GM15510 (cell line): ENCODE results near the gene HSD11B1L.

Experiments used
- POLR2A ChIP-seq: IDR thresholded peaks from 3 replicates; pipeline ENCODE4 v1.6.1; 2011; ENCODE audit warnings: borderline replicate concordance; ENCODE audit not compliant: insufficient read length; ENCODE audit errors: extremely low read depth

Gene HSD11B1L

DNA sequence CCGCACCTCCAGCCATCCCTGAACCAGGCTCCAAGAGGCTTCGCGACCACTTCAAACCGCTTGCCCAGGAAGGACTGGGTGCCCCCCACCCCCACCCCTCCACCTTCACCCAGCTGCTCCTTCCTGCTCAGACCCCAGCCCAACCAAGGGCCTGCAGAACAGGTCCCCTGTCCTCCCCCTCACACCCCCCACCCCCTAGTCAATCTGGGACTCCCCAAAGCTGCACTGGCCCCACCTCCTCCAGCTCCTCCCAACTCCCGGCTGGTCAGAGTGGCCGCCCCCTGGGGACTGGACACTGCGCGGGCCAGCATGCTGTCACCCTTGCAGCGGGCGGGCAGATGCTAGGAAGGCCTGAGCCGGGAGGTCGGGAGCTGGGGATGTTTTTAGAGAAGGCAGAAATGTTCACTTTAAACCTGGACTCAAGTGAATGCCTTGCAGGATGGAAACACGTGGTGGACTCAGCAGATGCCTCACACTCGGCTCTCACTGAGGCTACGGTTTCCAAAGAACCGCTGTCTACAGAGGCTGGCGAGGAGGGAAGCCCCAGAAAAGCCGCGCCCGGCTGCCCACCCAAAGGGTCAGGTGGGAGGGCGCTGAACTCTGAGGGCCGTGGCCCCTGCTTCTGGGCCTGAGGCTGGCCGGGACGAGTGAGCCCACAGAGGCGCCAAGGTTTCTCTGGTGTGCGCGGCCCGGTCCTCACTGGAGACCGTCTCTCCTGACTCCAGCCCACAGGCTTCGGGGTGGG lies 17.2 kb downstream of the HSD11B1L start:
- peak; percentile 20 for TF ChIP-seq POLR2A

DNA sequence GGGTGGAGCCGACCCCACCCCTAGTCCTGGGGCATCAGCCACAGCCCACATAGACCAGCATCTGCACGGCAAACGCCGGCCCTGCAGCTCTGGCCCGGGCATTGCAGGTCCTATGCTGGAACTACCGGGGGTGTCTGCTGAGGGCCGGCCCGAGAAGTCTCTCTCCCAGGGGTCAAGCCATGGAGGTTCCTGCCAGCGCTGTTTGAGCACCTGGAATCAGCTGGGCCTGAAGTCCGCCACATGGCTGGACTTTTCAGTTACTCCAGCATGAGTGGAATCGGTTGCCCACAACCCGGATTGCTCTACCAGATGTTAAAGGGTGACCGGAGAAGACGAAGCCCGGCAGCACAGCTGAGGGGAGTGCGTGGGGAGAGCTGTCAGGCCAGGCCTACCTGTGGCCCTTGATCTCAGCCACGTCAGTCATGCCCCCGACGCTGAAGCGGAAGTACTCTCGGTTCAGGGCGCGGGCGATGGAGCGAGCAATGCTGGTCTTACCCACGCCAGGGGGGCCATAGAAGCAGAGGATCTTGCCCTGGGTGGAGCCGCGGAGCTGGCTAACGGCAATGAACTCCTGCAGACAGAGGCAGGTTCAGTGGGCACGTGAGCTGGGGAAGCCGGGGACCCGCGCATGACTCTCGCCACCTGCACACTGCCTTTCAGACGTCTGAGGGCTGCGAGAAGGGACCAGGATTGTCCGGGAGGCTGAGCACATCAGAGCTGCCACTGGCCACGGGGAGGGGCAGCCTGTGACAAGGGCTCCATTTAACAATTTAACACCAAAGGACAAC lies 18.0 kb downstream of the HSD11B1L start:
- no peak for TF ChIP-seq POLR2A

DNA sequence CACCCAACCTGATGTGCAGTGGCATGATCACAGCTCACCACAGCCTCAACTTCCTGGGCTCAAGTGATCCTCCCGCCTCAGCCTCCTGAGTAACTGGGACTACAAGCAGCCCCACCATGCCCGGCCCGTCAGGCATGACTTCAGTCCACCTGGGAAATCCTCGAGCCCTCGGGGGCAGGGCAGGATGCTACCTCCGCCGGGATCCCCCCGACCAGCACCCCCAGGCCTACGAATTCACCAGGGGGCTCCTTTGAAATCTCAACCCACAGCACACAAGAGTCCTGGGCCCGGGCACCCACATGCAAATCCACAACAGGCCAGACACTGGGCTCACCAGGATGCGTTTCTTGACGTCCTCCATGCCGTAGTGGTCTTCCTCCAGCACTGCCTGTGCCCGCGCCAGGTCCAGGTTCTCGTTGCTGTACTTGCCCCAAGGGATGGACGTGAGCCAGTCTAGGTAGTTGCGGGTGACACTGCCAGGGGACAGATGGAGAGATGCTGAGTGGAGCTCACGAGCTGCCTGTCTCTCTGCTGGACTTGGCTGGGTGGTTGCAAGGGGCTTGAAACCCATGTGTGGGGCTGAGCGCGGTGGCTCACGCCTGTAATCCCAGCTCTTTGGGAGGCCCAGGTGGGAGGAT lies 19.7 kb downstream of the HSD11B1L start:
- TF ChIP-seq POLR2A: no peak

DNA sequence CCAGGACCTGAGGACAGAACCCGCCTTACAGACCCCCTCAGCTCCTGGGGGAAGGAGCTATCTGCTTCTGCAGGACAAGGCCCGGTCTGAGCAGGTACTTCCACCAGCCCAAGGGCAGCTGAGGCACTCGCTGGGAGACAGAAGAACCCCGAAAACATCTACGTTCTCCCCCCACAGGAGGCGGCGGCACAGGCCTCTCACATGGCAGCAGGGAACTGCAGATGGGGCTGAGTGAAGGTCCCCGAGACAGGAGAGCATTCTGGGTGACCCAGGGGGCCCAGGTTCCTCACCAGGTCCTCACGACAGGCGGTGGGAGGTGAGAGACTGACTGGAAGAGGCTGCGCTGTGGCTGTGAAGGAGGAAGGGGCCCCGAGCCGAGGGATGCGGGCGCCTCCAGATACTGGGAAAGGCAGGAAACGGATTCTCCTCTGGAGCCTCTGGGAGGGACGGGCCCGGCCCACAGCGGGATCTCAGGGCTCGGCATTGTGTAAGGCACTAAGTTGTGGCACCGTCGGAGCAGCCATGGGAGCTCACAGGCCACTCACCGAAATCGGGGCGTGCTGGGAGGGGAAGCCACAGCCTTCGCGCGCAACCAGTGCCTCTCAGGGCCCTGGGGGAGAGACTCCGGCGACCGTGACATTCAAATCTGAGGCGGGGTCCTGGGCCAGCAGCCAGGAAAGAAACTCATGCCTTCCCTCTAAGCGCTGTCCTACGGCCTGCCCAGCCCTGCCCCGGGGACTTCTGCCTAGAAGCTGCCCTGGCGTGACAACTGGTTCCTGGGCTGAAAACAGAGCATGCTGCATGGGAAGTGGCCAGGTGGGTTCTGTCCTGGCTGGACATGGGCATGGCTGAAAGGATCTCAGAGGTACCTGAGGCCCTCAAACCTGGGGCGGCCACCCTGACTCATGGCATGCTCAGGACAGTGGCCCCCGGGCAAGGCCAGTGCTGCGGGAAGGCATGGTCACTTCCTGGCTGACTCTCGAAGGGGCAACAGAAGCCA lies 23.3 kb downstream of the HSD11B1L start:
- no peak for TF ChIP-seq POLR2A

DNA sequence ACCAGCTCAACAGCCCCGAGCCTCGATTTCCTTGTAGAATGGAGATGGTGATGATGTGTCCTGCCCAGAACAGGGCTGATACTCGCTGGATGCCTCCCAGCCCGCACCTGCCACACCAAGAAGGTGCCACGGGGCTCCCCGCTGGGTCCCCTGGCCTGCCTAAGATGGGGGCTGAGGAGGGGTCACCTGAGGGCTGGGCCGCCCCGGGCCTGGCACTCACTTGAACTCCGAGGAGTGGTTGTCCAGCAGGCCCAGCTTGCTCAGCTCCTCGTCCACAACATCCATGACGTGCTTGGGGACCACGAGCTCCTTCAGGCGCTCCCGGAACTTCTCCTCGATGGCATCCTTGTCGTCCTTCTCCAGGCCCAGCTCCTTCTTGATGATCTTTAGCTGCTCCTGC lies 24.7 kb downstream of the HSD11B1L start:
- no peak for TF ChIP-seq POLR2A

DNA sequence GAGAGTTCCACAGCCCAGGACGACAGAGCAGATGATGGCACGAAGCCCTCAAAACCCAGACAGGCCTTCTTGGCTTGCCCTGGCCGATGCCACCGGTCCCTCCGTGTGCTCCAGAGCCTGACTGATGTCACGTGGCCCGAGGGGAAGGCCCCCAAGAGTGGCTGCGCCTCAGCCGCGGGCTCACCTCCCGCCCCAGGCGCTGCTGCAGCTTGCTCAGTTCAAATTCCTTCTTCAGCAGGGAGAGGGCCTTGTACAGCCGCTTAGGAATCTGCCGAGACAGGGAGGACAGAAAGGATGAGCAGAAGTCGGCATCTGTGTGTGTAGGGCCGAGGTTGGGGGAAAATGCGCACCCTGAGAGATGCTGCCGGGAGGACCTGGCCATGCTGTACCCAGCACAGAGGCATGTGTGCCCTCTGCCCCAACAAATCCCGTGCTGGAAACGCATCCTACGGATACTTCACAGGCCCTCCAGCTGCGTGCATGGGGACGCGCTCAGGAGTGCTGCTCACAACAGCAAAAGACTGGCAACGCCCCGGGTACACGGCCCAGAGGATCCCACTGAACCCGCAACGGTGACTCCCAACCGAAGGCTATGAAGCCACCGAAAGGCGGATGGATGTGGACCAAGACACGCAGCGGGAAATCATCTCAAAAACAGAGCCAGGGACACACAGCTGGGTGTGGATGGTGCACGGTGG lies 26.2 kb downstream of the HSD11B1L start:
- no peak for TF ChIP-seq POLR2A

DNA sequence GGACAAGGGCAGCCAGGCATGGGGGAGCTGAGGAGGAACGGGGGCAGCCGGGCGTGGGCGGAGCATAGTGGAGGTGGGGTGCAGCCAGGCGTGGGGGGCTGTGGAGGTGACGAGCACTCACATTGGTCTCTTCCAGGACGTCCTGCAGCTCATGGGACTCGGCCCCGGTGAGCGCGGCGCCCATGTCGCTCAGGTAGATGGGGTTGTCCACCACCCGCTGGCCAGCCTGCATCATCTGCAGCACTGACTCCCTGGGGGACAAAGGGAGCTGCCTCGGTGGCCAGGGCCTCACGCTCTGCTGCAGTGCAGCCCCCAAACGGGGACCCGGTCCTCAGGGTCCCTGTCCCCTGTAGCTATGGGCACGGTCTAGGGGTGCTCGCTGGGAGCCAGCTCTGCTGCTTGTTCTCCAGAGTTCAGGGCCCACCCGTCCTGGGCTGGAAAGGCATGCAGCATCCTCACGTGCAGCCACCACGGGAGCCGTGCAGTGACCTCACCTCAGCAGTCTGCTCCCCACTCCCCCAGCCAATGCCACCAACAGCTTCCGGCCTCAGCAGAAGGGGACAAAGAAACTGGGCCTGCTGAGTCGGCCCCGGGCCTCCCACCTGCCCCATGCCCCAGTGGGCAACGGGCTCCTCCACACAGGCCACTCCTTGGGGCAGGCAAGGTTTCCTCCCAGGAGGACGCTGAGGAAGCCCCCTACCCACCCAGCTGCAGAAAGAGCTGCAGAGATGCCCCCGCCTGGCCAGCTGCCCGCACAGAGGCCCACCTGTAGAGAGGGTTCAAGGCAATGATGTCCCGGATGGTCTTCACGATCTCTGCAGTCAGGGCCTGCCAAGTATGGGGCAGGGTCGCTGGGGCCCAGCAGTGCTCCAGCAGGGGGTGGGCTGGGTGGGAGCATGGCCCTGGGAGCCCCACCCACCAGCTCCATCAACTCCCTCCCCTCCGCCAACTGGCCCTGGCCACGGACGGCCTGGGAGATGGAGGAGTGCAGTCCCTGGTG lies 27.0 kb downstream of the HSD11B1L start:
- no peak for TF ChIP-seq POLR2A

DNA sequence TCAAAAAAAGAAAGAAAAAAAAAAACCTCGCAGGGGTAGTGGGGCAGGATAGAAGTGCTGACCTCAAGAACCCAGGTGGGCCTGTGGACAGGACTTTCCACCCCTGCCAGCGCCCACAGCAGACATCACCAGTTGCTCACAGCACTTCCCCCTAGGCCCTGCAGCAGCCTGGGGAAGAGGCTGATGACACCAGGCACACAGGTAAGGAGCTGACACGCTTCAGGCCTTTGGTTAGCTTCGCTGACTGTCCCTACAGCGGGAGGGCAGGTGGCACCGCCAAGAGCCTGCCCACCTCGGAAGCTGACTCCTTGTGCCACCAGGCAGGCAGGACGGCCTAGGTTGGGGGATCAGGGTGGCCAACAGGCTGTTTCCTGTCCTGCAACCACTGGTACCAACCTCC lies 30.2 kb downstream of the HSD11B1L start:
- no peak for TF ChIP-seq POLR2A

DNA sequence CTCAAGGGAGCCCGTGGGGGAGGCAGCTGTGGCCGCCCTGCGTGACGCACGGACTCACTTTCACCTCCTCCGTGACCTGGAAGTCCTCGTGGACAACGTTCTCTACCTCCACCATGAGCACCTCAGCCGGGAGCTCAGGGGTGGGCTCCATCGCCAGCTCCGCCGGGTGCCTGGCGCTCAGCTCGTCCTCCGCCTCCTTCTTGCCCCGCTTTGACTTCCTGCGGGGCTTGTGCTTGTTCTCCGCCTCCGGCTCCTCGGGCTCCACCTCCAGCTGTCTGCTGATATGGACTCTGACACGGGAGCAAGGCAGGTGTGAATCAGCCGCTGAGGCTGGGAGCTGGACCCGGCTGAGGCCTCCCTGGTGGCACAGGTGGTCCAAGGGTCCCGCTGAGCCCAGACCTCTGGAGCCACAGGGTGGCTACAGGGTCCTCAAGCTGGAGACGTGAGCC lies 30.9 kb downstream of the HSD11B1L start:
- TF ChIP-seq POLR2A: no peak

DNA sequence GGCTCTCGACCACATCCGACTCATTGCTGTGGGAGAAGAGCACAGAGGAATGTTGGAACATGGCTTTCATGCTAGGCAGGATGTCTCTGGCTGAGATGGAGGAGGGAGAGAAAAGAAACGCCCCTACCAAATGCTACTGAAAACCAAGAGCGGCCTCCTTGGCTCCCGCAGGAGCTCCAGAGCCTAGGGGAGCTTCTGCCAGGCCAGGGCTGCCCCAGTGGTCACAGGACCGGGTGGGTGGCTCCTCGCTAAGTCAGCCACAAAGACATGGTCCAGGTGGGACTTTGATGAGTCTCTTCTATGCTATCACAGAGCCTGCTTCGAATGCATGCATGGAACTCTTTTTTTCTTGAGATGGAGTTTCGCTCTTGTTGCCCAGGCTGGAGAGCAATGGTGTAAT lies 32.4 kb downstream of the HSD11B1L start:
- no peak for TF ChIP-seq POLR2A

DNA sequence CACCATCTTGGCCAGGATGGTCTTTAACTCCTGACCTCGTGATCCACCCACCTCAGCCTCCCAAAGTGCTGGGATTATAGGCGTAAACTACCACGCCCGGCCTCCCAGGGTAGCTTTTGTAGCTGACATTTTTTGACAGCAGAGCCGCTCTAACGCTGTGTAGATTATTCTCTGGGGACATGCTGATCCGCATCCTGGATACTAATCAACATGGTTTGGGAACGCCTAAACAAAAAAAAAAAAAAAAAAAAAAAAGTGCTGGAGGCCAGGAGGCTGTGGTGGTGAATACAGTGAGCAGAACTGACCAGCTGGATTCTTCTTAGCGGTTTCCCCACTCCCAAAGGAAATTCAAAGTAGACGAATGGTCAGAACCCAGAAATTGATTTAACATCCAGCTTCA lies 34.0 kb downstream of the HSD11B1L start:
- no peak for TF ChIP-seq POLR2A

DNA sequence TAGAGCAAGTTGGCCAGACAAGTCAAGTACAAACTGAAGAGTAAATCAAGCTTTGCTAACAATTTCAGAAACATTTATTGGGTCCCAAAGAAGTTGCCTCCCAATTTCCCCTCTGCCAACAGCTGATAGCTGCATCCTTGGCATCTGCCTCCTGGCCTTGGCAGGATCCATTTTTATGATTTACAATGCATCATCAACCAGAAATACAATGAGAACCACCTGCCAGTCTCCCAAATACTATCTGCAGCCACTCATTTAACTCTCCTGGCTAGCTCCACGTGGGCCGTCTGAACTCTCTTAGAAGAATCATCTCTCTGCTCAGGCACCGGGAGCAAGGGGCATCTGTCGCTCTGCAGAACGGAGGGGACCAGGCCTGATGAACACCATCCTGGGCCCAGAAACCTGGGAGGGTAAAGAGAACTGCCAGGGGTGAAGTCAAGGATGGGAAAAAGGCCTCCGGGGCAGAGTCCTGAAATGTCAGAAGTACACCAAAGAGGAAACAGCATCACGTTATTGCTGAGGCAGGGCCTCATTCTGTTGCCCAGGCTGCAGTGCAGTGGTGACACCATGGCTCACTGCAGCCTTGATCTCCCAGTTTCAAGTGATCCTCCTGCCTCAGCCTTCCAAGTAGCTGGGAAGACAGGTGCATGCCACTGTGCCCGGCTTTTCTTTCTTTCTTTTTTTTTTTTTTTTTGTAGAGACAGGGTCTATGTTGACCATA lies 36.5 kb downstream of the HSD11B1L start:
- TF ChIP-seq POLR2A: no peak

DNA sequence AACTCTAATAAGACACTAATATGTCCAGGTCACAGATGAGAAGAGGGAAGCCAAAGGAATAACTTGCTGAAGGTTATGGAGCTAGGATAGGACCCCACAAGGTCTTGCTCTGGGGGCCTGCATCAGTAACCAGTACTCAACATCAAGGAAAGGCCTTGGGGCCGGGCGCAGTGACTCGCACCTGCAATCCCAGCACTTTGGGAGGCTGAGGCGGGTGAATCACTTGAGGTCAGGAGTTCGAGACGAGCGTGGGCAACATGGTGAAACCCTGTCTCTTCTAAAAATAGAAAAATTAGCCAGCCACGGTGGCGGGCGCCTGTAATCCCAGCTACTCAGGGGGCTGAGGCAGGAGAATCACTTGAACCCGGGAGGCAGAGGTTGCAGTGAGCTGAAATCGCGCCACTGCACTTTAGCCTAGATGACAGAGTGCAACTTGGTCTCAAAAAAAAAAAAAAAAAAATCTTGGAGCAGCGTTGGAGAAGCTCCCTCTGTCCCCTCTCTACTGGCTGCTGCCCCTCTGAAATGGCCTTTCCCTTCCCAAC lies 37.3 kb downstream of the HSD11B1L start:
- TF ChIP-seq POLR2A: no peak
